Astrocyte (in vitro differentiated cells and primary cell): ENCODE data around the gene SFSWAP.

Experiments used
- CTCF ChIP-seq: IDR thresholded peaks from 2 replicates; pipeline ENCODE4 v1.5.1; 2011; ENCODE audit warnings: low read depth, mild to moderate bottlenecking, inconsistent platforms, low read length, moderate library complexity; ENCODE audit not compliant: insufficient read depth
- EZH2 ChIP-seq: IDR thresholded peaks from 2 replicates; pipeline ENCODE4 v1.6.1; 2012; ENCODE audit warnings: mild to moderate bottlenecking, low read length, inconsistent platforms; ENCODE audit not compliant: insufficient read depth

- no peak for TF ChIP-seq CTCF
- no peak for TF ChIP-seq EZH2
These were observed 22.6 kb upstream of the SFSWAP start for GRCh38 chr12:131688131-131688844.
